ENCODE data around the gene ANTXRL.
"Not testable (repeated sequence)": the region's sequence is repeated elsewhere in the genome, so short reads cannot be mapped to it uniquely, and the experiment has no call there.

Gene ANTXRL

GRCh38 chr10:46375406-46375805, 88.6 kb downstream of the ANTXRL start, which contains the start of gene ANXA8L1:
Gene ANXA8L1 (plus strand): TSS chr10:46375776. CDS start chr10:46375852, 76 bp downstream.
- DNase-seq: not testable (repeated sequence)

GRCh38 chr10:46377022-46377421, 90.2 kb downstream of the ANTXRL start:
- not testable (repeated sequence) for DNase-seq

- not testable (repeated sequence) for DNase-seq
Measured at GRCh38 chr10:46377651-46378050, 90.9 kb downstream of the ANTXRL start.

- DNase-seq: not testable (repeated sequence)
Measured at GRCh38 chr10:46378108-46378507, 91.3 kb downstream of the ANTXRL start.

GRCh38 chr10:46379233-46379848, 92.5 kb downstream of the ANTXRL start:
- DNase-seq: not testable (repeated sequence)

Data from hippocampal formation (tissue), 2 donors.